Measurements from ENCODE around the gene HOMER3.

- TF ChIP-seq POLR2A (IDR thresholded peaks at IDR 0.05) (no peak), POLR2AphosphoS5 (IDR thresholded peaks at IDR 0.05) (no peak), CTCF (IDR thresholded peaks at IDR 0.05) (no peak)
Observed at GRCh38 chr19:18942692-18943091, 1.7 kb upstream of the HOMER3 start.

All from breast epithelium (tissue), 3 donors.